ENCODE measurements around the gene KDELR3. TPM values are rescaled to one million over a fixed set of nuclear protein-coding genes. Genes with fewer than 3 reads are reported as not detected.
A peak's percentile ranks its signal among the peaks of the same experiment; 100 is the strongest.

The KDELR3 gene
- total and polyA plus RNA-seq, 10 of the 15 experiments (the other 5 are each of a cell fraction or from before 2014, with no cell fraction given) = 0.15 to 0.98 (median 0.25) TPM; not detected in 1

GRCh38 chr22:38489561-38490145, 21.8 kb downstream of the KDELR3 start:
- no peak overlapping the region for H3K9ac ChIP-seq (ENCODE audit: control insufficient read depth, insufficient read depth, low read length)
- H3K4me3 ChIP-seq = no peak overlapping the region
- no peak overlapping the region for H3K27ac ChIP-seq (ENCODE audit: control insufficient read depth, insufficient read depth)
- no peak overlapping the region for H3K4me2 ChIP-seq (ENCODE audit: control insufficient read depth, insufficient read depth)
- in situ Hi-C loops (cut with MboI) = no loop called here
- H3K4me1 ChIP-seq (ENCODE audit: control insufficient read depth, insufficient read depth, low read length) = no peaks in the 10 kb centered on the region
- H4K20me1 ChIP-seq (ENCODE audit: control insufficient read depth, insufficient read depth) = peaks cover 2% of the 10 kb centered on the region; the same call in 1 of the 2 replicates
- WGBS (ENCODE audit: insufficient coverage, insufficient replicate concordance, low lambda C conversion rate, missing lambda C conversion rate) = 97% methylated on average over 7 of the region's 7 CpGs
- intact Hi-C loops (cut with micrococcal nuclease; ENCODE audit: unreplicated experiment) = loop anchor here (10.0 kb wide), 1 partner anchor 435 kb away; the partner anchor contains the start of gene PICK1
- ChIA-PET CTCF (interaction anchor here (1.2 to 1.9 kb wide), 2 partner anchors 20 to 438 kb away, joined by 4 to 5 read pairs; no protein-coding TSS in a partner anchor), POLR2A (interaction anchor here (1.0 kb wide), 1 partner anchor 9 kb away, joined by 4 read pairs; no protein-coding TSS in a partner anchor), SMC1A (ENCODE audit: uncharacterized antibody, unreplicated experiment) (interaction anchor here (0.7 to 1.8 kb wide), 2 partner anchors 87 to 88 kb away, joined by 3 to 4 read pairs; no protein-coding TSS in a partner anchor), RAD21 (ENCODE audit: unreplicated experiment) (no interaction called here)
- no peak for FAIRE-seq
- H3K27me3 ChIP-seq (replicated peaks in 1 of 2; ENCODE audit: control insufficient read depth in 2 of 2, insufficient read depth in 2 of 2, low read length in 1 of 2) = no peaks in the 10 kb centered on the region
- no peak for TF ChIP-seq CEBPZ (IDR thresholded peaks at IDR 0.05; ENCODE audit: low read depth, low read length)
- TF ChIP-seq PML (IDR thresholded peaks at IDR 0.05; ENCODE audit: low read length) = 0 out of 2 replicates have a peak, but pooled peaks have one; percentile 26
- TF ChIP-seq KLF5 (IDR thresholded peaks at IDR 0.05; ENCODE audit: partially characterized antibody) = no peak
- TF ChIP-seq POLR2A (IDR thresholded peaks at IDR 0.05; ENCODE audit: low read depth, low read length) = 0 out of 2 replicates have a peak, but pooled peaks have one; percentile 41
- TF ChIP-seq POU2F2 (IDR thresholded peaks at IDR 0.05; ENCODE audit: borderline replicate concordance, low read depth, low read length) = no peak
- no peak for TF ChIP-seq RB1 (IDR thresholded peaks at IDR 0.05; ENCODE audit: borderline replicate concordance)
- no peak for TF ChIP-seq ZNF384 (IDR thresholded peaks at IDR 0.05; ENCODE audit: borderline replicate concordance, low read depth, low read length)
- no peak for TF ChIP-seq SMAD5 (IDR thresholded peaks at IDR 0.05; ENCODE audit: low read depth)
- H3K79me2 ChIP-seq (ENCODE audit: control insufficient read depth, insufficient read depth, low read length) = peaks cover 3% of the 10 kb centered on the region
- peaks cover 29 to 61% of the 10 kb centered on the region in 2 experiments for H3K36me3 ChIP-seq (ENCODE audit: control insufficient read depth in 2 of 2, insufficient read depth in 2 of 2, low read length in 1 of 2)
- BruUV-seq (replicated peaks) = no TSS peak
- no peak for DNase-seq (ENCODE audit: low read depth, low spot score)
- ATAC-seq = no peak; the same call in 2 of the 3 replicates
- no peak overlapping the region for H2AFZ ChIP-seq (ENCODE audit: control insufficient read depth, low read depth, low read length)
- no peaks in the 10 kb centered on the region for H3K9me3 ChIP-seq (replicated peaks; ENCODE audit: control insufficient read depth, insufficient read depth, low read length)
